H9 (cell line): ENCODE results near the gene AEN. TPM values are rescaled to one million over a fixed set of nuclear protein-coding genes. Genes with fewer than 3 reads are reported as not detected.

Source experiments
- DNase-seq: peaks from one replicate; pipeline ENCODE4 v3.0.0-alpha.2; 2017
- H2AFZ ChIP-seq: one replicate; pipeline ENCODE4 v1.6.1; 2013; ENCODE audit warnings: mild to moderate bottlenecking, low read length, control low read depth, moderate library complexity
- H2AK5ac ChIP-seq: 2 replicates; pipeline ENCODE4 v1.6.1; 2013; ENCODE audit warnings: low read length, control low read depth, mixed read lengths; ENCODE audit not compliant: insufficient read length
- H2BK120ac ChIP-seq: one replicate; pipeline ENCODE4 v1.6.1; 2013; ENCODE audit warnings: low read depth, mild to moderate bottlenecking, low read length, control low read depth, inconsistent platforms; ENCODE audit not compliant: poor library complexity, severe bottlenecking
- H2BK12ac ChIP-seq: 2 replicates; pipeline ENCODE4 v1.6.1; 2013; ENCODE audit warnings: low read length, control low read depth, mixed read lengths, low read depth; ENCODE audit not compliant: insufficient read length
- H2BK15ac ChIP-seq: 2 replicates; pipeline ENCODE4 v1.6.1; 2013; ENCODE audit warnings: low read depth, low read length, control low read depth
- H2BK20ac ChIP-seq: one replicate; pipeline ENCODE4 v1.6.1; 2013; ENCODE audit warnings: low read depth, mild to moderate bottlenecking, low read length, control low read depth, inconsistent platforms; ENCODE audit not compliant: poor library complexity, severe bottlenecking
- H2BK5ac ChIP-seq: 2 replicates; pipeline ENCODE4 v1.6.1; 2013; ENCODE audit warnings: low read length, control low read depth, mixed read lengths; ENCODE audit not compliant: insufficient read length
- H3K14ac ChIP-seq: 2 replicates; pipeline ENCODE4 v1.6.1; 2013; ENCODE audit warnings: low read length, control low read depth; ENCODE audit not compliant: insufficient read depth
- H3K18ac ChIP-seq: 2 replicates; pipeline ENCODE4 v1.6.1; 2013; ENCODE audit warnings: low read depth, mild to moderate bottlenecking, mixed read lengths, low read length, control low read depth; ENCODE audit not compliant: insufficient read length
- H3K23ac ChIP-seq: 2 replicates; pipeline ENCODE4 v1.6.1; 2013; ENCODE audit warnings: low read length, control low read depth, mixed read lengths, low read depth; ENCODE audit not compliant: insufficient read length
- H3K23me2 ChIP-seq: 2 replicates; pipeline ENCODE4 v1.6.1; 2013; ENCODE audit warnings: low read depth, mild to moderate bottlenecking, mixed read lengths, low read length, control low read depth; ENCODE audit not compliant: insufficient read length, poor library complexity, severe bottlenecking
- H3K27ac ChIP-seq: 2 replicates; pipeline ENCODE4 v1.5.1; 2013; ENCODE audit warnings: low read length, control low read depth, mixed read lengths, low read depth; ENCODE audit not compliant: insufficient read length
- H3K27me3 ChIP-seq: 2 replicates; pipeline ENCODE4 v1.6.1; 2013; ENCODE audit warnings: low read length, control low read depth, inconsistent platforms; ENCODE audit not compliant: insufficient read depth
- H3K4ac ChIP-seq: 2 replicates; pipeline ENCODE4 v1.6.1; 2013; ENCODE audit warnings: low read depth, mild to moderate bottlenecking, control low read depth, inconsistent platforms, low read length, moderate library complexity
- H3K4me1 ChIP-seq: 2 replicates; pipeline ENCODE4 v1.6.1; 2013; ENCODE audit warnings: low read length, control low read depth, inconsistent platforms; ENCODE audit not compliant: insufficient read depth
- H3K4me2 ChIP-seq: 2 replicates; pipeline ENCODE4 v1.6.1; 2013; ENCODE audit warnings: low read length, control low read depth, mixed read lengths; ENCODE audit not compliant: insufficient read length, insufficient read depth
- H3K56ac ChIP-seq: 2 replicates; pipeline ENCODE4 v1.6.1; 2013; ENCODE audit warnings: low read depth, mild to moderate bottlenecking, mixed read lengths, low read length, control low read depth; ENCODE audit not compliant: insufficient read length
- H3K79me1 ChIP-seq: 2 replicates; pipeline ENCODE4 v1.6.1; 2013; ENCODE audit warnings: low read depth, mild to moderate bottlenecking, moderate library complexity, low read length, control low read depth, inconsistent platforms; ENCODE audit not compliant: insufficient read depth, poor library complexity, severe bottlenecking
- H3K79me2 ChIP-seq: 2 replicates; pipeline ENCODE4 v1.6.1; 2013; ENCODE audit warnings: low read length, control low read depth, inconsistent platforms; ENCODE audit not compliant: insufficient read depth
- H3K9ac ChIP-seq: 2 replicates; pipeline ENCODE4 v1.6.1; 2013; ENCODE audit warnings: low read length, control low read depth, mixed read lengths; ENCODE audit not compliant: insufficient read length; ENCODE audit errors: extremely low read depth
- H3K9me3 ChIP-seq: one replicate; pipeline ENCODE4 v1.6.1; 2013; ENCODE audit warnings: low read depth, low read length, inconsistent platforms; ENCODE audit not compliant: control insufficient read depth
- H3T11ph ChIP-seq: one replicate; pipeline ENCODE4 v1.6.1; 2013; ENCODE audit warnings: mild to moderate bottlenecking, low read length, control low read depth, inconsistent platforms
- H4K20me1 ChIP-seq: one replicate; pipeline ENCODE4 v1.6.1; 2013; ENCODE audit not compliant: control insufficient read depth, insufficient read length, insufficient read depth
- H4K5ac ChIP-seq: 2 replicates; pipeline ENCODE4 v1.6.1; 2013; ENCODE audit warnings: low read depth, mild to moderate bottlenecking, mixed read lengths, low read length, control low read depth; ENCODE audit not compliant: insufficient read length
- H4K8ac ChIP-seq: replicated peaks from 2 replicates; pipeline ENCODE4 v1.6.1; 2013; ENCODE audit warnings: low read length, control low read depth, mixed read lengths, low read depth; ENCODE audit not compliant: insufficient read length
- H4K91ac ChIP-seq: 2 replicates; pipeline ENCODE4 v1.6.1; 2013; ENCODE audit warnings: low read depth, mild to moderate bottlenecking, moderate library complexity, mixed read lengths, low read length, control low read depth; ENCODE audit not compliant: insufficient read length
- H3K27ac Mint-ChIP-seq, 3 experiments: 2 replicates in 2 of 3; 3 replicates in 1 of 3; pipeline ENCODE4 v1.8.0; 2020 to 2021; ENCODE audit warnings: mixed read lengths in 3 of 3, mild to moderate bottlenecking in 1 of 3, moderate library complexity in 1 of 3
- H3K27me3 Mint-ChIP-seq: 2 replicates; pipeline ENCODE4 v1.8.0; 2021; ENCODE audit warnings: low read depth, mild to moderate bottlenecking, moderate library complexity, mixed read lengths
- H3K36me3 Mint-ChIP-seq, 3 experiments: 2 replicates in 2 of 3; 3 replicates in 1 of 3; pipeline ENCODE4 v1.8.0; 2020 to 2021; ENCODE audit warnings: low read depth in 3 of 3, mixed read lengths in 3 of 3; ENCODE audit not compliant: insufficient read depth in 1 of 3
- H3K4me1 Mint-ChIP-seq, 2 experiments: 2 replicates each; pipeline ENCODE4 v1.8.0; 2020; ENCODE audit warnings: mixed read lengths in 2 of 2
- H3K4me3 Mint-ChIP-seq, 2 experiments: 2 replicates in 1 of 2; 3 replicates in 1 of 2; pipeline ENCODE4 v1.8.0; 2020 to 2021; ENCODE audit warnings: mild to moderate bottlenecking in 2 of 2, mixed read lengths in 2 of 2, moderate library complexity in 1 of 2
- H3K9me3 Mint-ChIP-seq, 2 experiments: 2 replicates in 1 of 2; 3 replicates in 1 of 2; pipeline ENCODE4 v1.8.0; 2020; ENCODE audit warnings: mild to moderate bottlenecking in 2 of 2, mixed read lengths in 2 of 2, moderate library complexity in 1 of 2
- CTCF ChIP-seq: fragments of 200-600 bp; sonication (generic); conservative IDR thresholded peaks from 3 replicates; pipeline ENCODE4 v1.8.0; 2021; ENCODE audit warnings: antibody characterized with exemption, mild to moderate bottlenecking
- WGBS: extraction: QIAGEN DNeasy Blood & Tissue Kit; methylation state at CpG from one replicate; pipeline ENCODE4 v1.1.7; 2013; ENCODE audit warnings: missing lambda C conversion rate, low lambda C conversion rate, mixed read lengths; ENCODE audit not compliant: insufficient read length; ENCODE audit errors: extremely low coverage; 5-methylcytosine and 5-hydroxymethylcytosine counted together
- total RNA-seq: library from RNA; stranded (reverse); gene quantifications from 2 replicates; pipeline ENCODE4 v1.2.1, GENCODE V29; 2021

AEN gene
- total RNA-seq, 1 experiment from 2014 or later: 132 TPM

- TF ChIP-seq CTCF: no peak
- H3K14ac ChIP-seq: no peak overlapping the region
These were observed 57.6 kb downstream of the AEN start for GRCh38 chr15:88678755-88679154.

More at GRCh38 chr15:88678755-88679154, 57.6 kb downstream of the AEN start:
- Histone ChIP-seq H3T11ph (no peak overlapping the region), H3K4ac (no peak overlapping the region), H4K5ac (no peak overlapping the region), H2BK12ac (no peak overlapping the region), H2AFZ (no peak overlapping the region), H3K4me2 (no peak overlapping the region), H2BK15ac (no peak overlapping the region), H2AK5ac (no peak overlapping the region), H3K18ac (no peak overlapping the region), H4K91ac (no peak overlapping the region), H3K56ac (no peak overlapping the region), H3K79me2 (no peaks in the 10 kb centered on the region), H3K79me1 (no peaks in the 10 kb centered on the region), H4K8ac (no peak overlapping the region), H3K9ac (no peak overlapping the region), H4K20me1 (no peaks in the 10 kb centered on the region), H3K27ac (no peak overlapping the region), H3K27me3 (no peaks in the 10 kb centered on the region), H3K9me3 (no peaks in the 10 kb centered on the region), H2BK120ac (no peak overlapping the region), H2BK20ac (no peak overlapping the region), H2BK5ac (no peak overlapping the region), H3K23ac (no peak overlapping the region), H3K4me1 (no peaks in the 10 kb centered on the region), H3K23me2 (no peaks in the 10 kb centered on the region)
- Mint-ChIP-seq H3K9me3 (no peaks in the 10 kb centered on the region), H3K27me3 (peaks cover 13% of the 10 kb centered on the region), H3K4me1 (no peaks in the 10 kb centered on the region), H3K36me3 (no peaks in the 10 kb centered on the region), H3K27ac (no peak overlapping the region), H3K4me3 (no peak overlapping the region)
- no CpG with 5 or more reads among the region's 6 CpGs for WGBS
- no peak for DNase-seq
